GM12878 (cell line): ENCODE data around the gene RANBP17. TPM values are rescaled to one million over a fixed set of nuclear protein-coding genes. Genes with fewer than 3 reads are reported as not detected.

Experiments used
- ATAC-seq: fragments of 200-7000 bp; cut with Tn5 transposase; 3 replicates; pipeline ENCODE4 v1.9.1; 2020; ENCODE audit warnings: mild to moderate bottlenecking, moderate library complexity
- BruUV-seq: library from RNA; stranded (reverse); fragments of 400-500 nt; replicated peaks from 2 replicates; lab custom pipeline; 2021; lab: Mats Ljungman, UMichigan
- CTCF ChIA-PET: fragments of 300-600 bp; sonication (Branson Sonifier 250); formaldehyde crosslinking; extraction: SDS; loops from one replicate; lab custom pipeline; 2021; ENCODE audit warnings: inconsistent platforms; lab: Yijun Ruan, JAX
- POLR2A ChIA-PET: fragments of 350-600 bp; formaldehyde crosslinking; extraction: SDS; loops from one replicate; lab custom pipeline; 2021; ENCODE audit warnings: inconsistent platforms; lab: Charles Lee
- RAD21 ChIA-PET: fragments of 300-600 bp; sonication (Branson Sonifier 250); formaldehyde crosslinking; loops from one replicate; lab custom pipeline; 2023; ENCODE audit warnings: antibody characterized with exemption; ENCODE audit not compliant: unreplicated experiment; lab: Charles Lee
- SMC1A ChIA-PET: fragments of 300-600 bp; sonication (Branson Sonifier 250); formaldehyde crosslinking; loops from one replicate; lab custom pipeline; 2023; ENCODE audit not compliant: unreplicated experiment, uncharacterized antibody; lab: Charles Lee
- DNase-seq: peaks from one replicate; pipeline ENCODE4 v3.0.0-alpha.2; 2011; ENCODE audit warnings: low read depth, low spot score
- FAIRE-seq: peaks from 3 replicates; lab custom pipeline; 2011; peaks lifted over from hg19 to GRCh38; lab: Jason Lieb, UNC
- H2AFZ ChIP-seq: 2 replicates; pipeline ENCODE4 v1.6.0; 2011; ENCODE audit warnings: low read depth, low read length, control low read depth; ENCODE audit not compliant: control insufficient read depth
- H3K27ac ChIP-seq: 2 replicates; pipeline ENCODE4 v1.5.1; 2011; ENCODE audit warnings: control low read depth; ENCODE audit not compliant: control insufficient read depth, insufficient read depth
- H3K27me3 ChIP-seq, 2 experiments: replicated peaks in 1 of 2; 2 replicates each; pipeline versions ENCODE4 v1.6.0 to v1.6.1; 2011; ENCODE audit warnings: low read length in 1 of 2; ENCODE audit not compliant: control insufficient read depth in 2 of 2, insufficient read depth in 2 of 2
- H3K36me3 ChIP-seq, 2 experiments: 2 replicates each; pipeline ENCODE4 v1.5.1; 2011; ENCODE audit warnings: low read length in 1 of 2; ENCODE audit not compliant: control insufficient read depth in 2 of 2, insufficient read depth in 2 of 2
- H3K4me1 ChIP-seq: 2 replicates; pipeline ENCODE4 v1.6.1; 2011; ENCODE audit warnings: mild to moderate bottlenecking, low read length, moderate library complexity, mixed read lengths; ENCODE audit not compliant: control insufficient read depth, insufficient read depth
- H3K4me2 ChIP-seq: 2 replicates; pipeline ENCODE4 v1.6.0; 2011; ENCODE audit warnings: control low read depth; ENCODE audit not compliant: control insufficient read depth, insufficient read depth
- H3K4me3 ChIP-seq: fragments of 200-600 bp; sonication (generic); 2 replicates; pipeline ENCODE4 v1.5.1; 2016
- H3K79me2 ChIP-seq: 2 replicates; pipeline ENCODE4 v1.6.0; 2011; ENCODE audit warnings: low read length; ENCODE audit not compliant: control insufficient read depth, insufficient read depth
- H3K9ac ChIP-seq: 2 replicates; pipeline ENCODE4 v1.8.0; 2011; ENCODE audit warnings: low read length, control low read depth, mixed read lengths; ENCODE audit not compliant: control insufficient read depth, insufficient read depth
- H3K9me3 ChIP-seq: replicated peaks from 3 replicates; pipeline ENCODE4 v1.5.1; 2011; ENCODE audit warnings: mild to moderate bottlenecking, low read length; ENCODE audit not compliant: control insufficient read depth, insufficient read depth
- H4K20me1 ChIP-seq: 2 replicates; pipeline ENCODE4 v1.6.0; 2011; ENCODE audit not compliant: control insufficient read depth, insufficient read depth
- FOXK2 ChIP-seq: fragments of 450-650 bp; IDR thresholded peaks from 2 replicates; pipeline ENCODE4 v1.6.1; 2017; ENCODE audit warnings: mild to moderate bottlenecking, moderate library complexity
- GATAD2B ChIP-seq: fragments of 450-650 bp; conservative IDR thresholded peaks from 2 replicates; pipeline ENCODE4 v1.6.1; 2017; ENCODE audit warnings: low read depth, mild to moderate bottlenecking, moderate library complexity
- HCFC1 ChIP-seq: fragments of 150-350 bp; IDR thresholded peaks from 2 replicates; pipeline ENCODE4 v1.6.1; 2014; ENCODE audit warnings: low read length
- KAT2A ChIP-seq: conservative IDR thresholded peaks from 2 replicates; pipeline ENCODE4 v1.6.1; 2011; ENCODE audit warnings: low read depth, low read length; ENCODE audit not compliant: control insufficient read depth
- MTA2 ChIP-seq: fragments of 450-650 bp; IDR thresholded peaks from 2 replicates; pipeline ENCODE4 v1.6.1; 2016; ENCODE audit warnings: low read depth, mild to moderate bottlenecking, moderate library complexity
- NFIC ChIP-seq: IDR thresholded peaks from 2 replicates; pipeline ENCODE4 v1.6.1; 2012; ENCODE audit warnings: low read depth, mild to moderate bottlenecking, inconsistent platforms, low read length, moderate library complexity
- NR2C2 ChIP-seq: IDR thresholded peaks from 2 replicates; pipeline ENCODE4 v1.6.1; 2011; ENCODE audit warnings: borderline replicate concordance, low read depth; ENCODE audit not compliant: control insufficient read depth, insufficient read length
- POU2F2 ChIP-seq: IDR thresholded peaks from 3 replicates; pipeline ENCODE4 v1.6.1; 2011; ENCODE audit warnings: low read depth, mild to moderate bottlenecking, low read length, borderline replicate concordance
- RAD21 ChIP-seq: IDR thresholded peaks from 2 replicates; pipeline ENCODE4 v1.6.1; 2011; ENCODE audit warnings: mild to moderate bottlenecking, low read depth, low read length, moderate library complexity; ENCODE audit not compliant: insufficient read depth
- RUNX3 ChIP-seq: IDR thresholded peaks from 2 replicates; pipeline ENCODE4 v1.6.1; 2012; ENCODE audit warnings: low read length, inconsistent platforms
- SMAD1 ChIP-seq: fragments of 450-650 bp; IDR thresholded peaks from 2 replicates; pipeline ENCODE4 v1.6.1; 2018; ENCODE audit warnings: mild to moderate bottlenecking, low read depth; ENCODE audit not compliant: partially characterized antibody
- TARDBP ChIP-seq: IDR thresholded peaks from 2 replicates; pipeline ENCODE4 v1.6.1; 2016; ENCODE audit warnings: borderline replicate concordance
- ZNF207 ChIP-seq: fragments of 450-650 bp; IDR thresholded peaks from 2 replicates; pipeline ENCODE4 v1.6.1; 2014; ENCODE audit warnings: antibody characterized with exemption, mild to moderate bottlenecking, borderline replicate concordance
- ZNF622 ChIP-seq: fragments of 450-650 bp; IDR thresholded peaks from 2 replicates; pipeline ENCODE4 v1.6.1; 2017; ENCODE audit warnings: mild to moderate bottlenecking, inconsistent platforms
- WGBS: methylation state at CpG from one replicate; pipeline ENCODE4 v1.1.6; 2016; ENCODE audit warnings: low lambda C conversion rate; ENCODE audit not compliant: insufficient replicate concordance, insufficient coverage; ENCODE audit errors: missing lambda C conversion rate; 5-methylcytosine and 5-hydroxymethylcytosine counted together
- in situ Hi-C: fragments of 300-500 bp; cut with MboI; formaldehyde crosslinking; loops from 9 replicates; pipeline ENCODE4 v1.14.3; 2018; ENCODE audit warnings: mixed read lengths
- intact Hi-C: fragments of 100-400 bp; cut with micrococcal nuclease; formaldehyde crosslinking; loops from one replicate; pipeline ENCODE4 v1.14.2; 2022; ENCODE audit not compliant: unreplicated experiment
- polyA plus RNA-seq, 11 experiments: library from polyadenylated mRNA; depleted of rRNA in 4 of 11; unstranded in 6 of 11; stranded (reverse) in 5 of 11; fragments of >200 nt; fragmentation: Nextera tagmentation in 4 of 11; fragmentation: Illumina TruSeq in 1 of 11; extraction: Ambion mirVana in 4 of 11; extraction: Trizol in 1 of 11; gene quantifications; 1 replicate in 1 of 11; 2 replicates in 10 of 11; pipeline versions ENCODE4 v1.2.1 to v1.2.3, GENCODE V29; 2011 to 2016; ENCODE audit warnings: inconsistent platforms in 2 of 11, missing spikeins in 2 of 11, low read depth in 1 of 11
- total RNA-seq, 4 experiments: library from RNA; depleted of rRNA in 3 of 4; stranded (reverse); fragments of >200 nt in 3 of 4; fragmentation: Illumina TruSeq in 1 of 4; extraction: Trizol in 1 of 4; gene quantifications; 2 replicates each; pipeline versions ENCODE4 v1.2.1 to v1.2.3, GENCODE V29; 2013 to 2021
- TF ChIP-seq, protein P1 (sequence below): IDR thresholded peaks from 2 replicates; pipeline ENCODE4 v1.6.1; 2011; ENCODE audit warnings: low read depth, mild to moderate bottlenecking, low read length, moderate library complexity, borderline replicate concordance; ENCODE audit errors: extremely low read depth
- TF ChIP-seq, protein P2 (sequence below): fragments of 450-650 bp; IDR thresholded peaks from 2 replicates; pipeline ENCODE4 v1.6.1; 2017; ENCODE audit warnings: mild to moderate bottlenecking, moderate library complexity
- TF ChIP-seq, protein P3 (sequence below): fragments of 150-350 bp; IDR thresholded peaks from 2 replicates; pipeline ENCODE4 v1.6.1; 2014; ENCODE audit warnings: mild to moderate bottlenecking, low read depth, low read length
- TF ChIP-seq, protein P4 (sequence below): fragments of 450-650 bp; IDR thresholded peaks from 2 replicates; pipeline ENCODE4 v1.6.1; 2017; ENCODE audit warnings: mild to moderate bottlenecking, low read depth, inconsistent platforms; ENCODE audit not compliant: poor library complexity, severe bottlenecking

Gene RANBP17
- total and polyA plus RNA-seq, 10 of the 15 experiments (the other 5 are each of a cell fraction or from before 2014, with no cell fraction given) = 0.10 TPM; not detected in 9

DNA sequence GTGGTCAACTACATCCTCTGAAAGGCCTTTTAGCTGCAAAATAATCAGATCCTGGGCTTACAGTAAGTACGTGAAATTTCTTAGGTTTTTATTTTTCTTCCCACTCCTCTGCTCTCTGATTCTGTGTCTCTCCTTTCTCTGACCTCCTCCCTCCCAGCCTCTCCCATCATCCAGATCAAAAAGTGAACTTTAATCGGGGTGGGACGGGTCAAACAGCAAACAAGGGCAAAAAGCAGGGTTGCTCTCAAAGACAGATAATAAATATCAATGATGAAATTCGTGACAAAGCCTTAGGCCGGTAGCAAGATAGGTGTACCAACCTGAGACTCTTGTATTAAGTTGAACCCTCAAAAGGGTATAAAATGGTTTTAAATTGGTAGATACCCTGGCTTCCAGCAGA is 76.1 kb downstream of the RANBP17 start:
- Histone ChIP-seq H4K20me1 (no peaks in the 10 kb centered on the region), H3K9ac (no peak overlapping the region)
- in situ Hi-C loops = no loop called here

More for the DNA sequence above, 76.1 kb downstream of the RANBP17 start:
- Histone ChIP-seq H2AFZ (no peak overlapping the region), H3K27ac (no peak overlapping the region), H3K4me1 (no peaks in the 10 kb centered on the region), H3K4me2 (no peak overlapping the region), H3K79me2 (no peaks in the 10 kb centered on the region), H3K4me3 (no peak overlapping the region), H3K9me3 (no peaks in the 10 kb centered on the region), H3K27me3 (no peaks in the 10 kb centered on the region; a peak in 1 of 4 replicates), H3K36me3 (no peaks in the 10 kb centered on the region)
- ChIA-PET RAD21 (no interaction called here), POLR2A (no interaction called here), CTCF (no interaction called here), SMC1A (no interaction called here)
- no peak for ATAC-seq
- intact Hi-C loops = no loop called here
- WGBS = 7% methylated on average over 5 of the region's 5 CpGs
- TF ChIP-seq, protein P1, sequence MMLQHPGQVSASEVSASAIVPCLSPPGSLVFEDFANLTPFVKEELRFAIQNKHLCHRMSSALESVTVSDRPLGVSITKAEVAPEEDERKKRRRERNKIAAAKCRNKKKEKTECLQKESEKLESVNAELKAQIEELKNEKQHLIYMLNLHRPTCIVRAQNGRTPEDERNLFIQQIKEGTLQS = no peak
- TF ChIP-seq SMAD1 = no peak
- no peak for TF ChIP-seq MTA2
- no peak for TF ChIP-seq RAD21
- TF ChIP-seq TARDBP = no peak
- no peak for TF ChIP-seq POU2F2
- TF ChIP-seq ZNF622 = no peak
- no peak for TF ChIP-seq NR2C2
- no peak for TF ChIP-seq KAT2A
- TF ChIP-seq NFIC = no peak
- TF ChIP-seq HCFC1 = no peak
- TF ChIP-seq RUNX3 = no peak
- no peak for TF ChIP-seq FOXK2
- TF ChIP-seq, protein P2, sequence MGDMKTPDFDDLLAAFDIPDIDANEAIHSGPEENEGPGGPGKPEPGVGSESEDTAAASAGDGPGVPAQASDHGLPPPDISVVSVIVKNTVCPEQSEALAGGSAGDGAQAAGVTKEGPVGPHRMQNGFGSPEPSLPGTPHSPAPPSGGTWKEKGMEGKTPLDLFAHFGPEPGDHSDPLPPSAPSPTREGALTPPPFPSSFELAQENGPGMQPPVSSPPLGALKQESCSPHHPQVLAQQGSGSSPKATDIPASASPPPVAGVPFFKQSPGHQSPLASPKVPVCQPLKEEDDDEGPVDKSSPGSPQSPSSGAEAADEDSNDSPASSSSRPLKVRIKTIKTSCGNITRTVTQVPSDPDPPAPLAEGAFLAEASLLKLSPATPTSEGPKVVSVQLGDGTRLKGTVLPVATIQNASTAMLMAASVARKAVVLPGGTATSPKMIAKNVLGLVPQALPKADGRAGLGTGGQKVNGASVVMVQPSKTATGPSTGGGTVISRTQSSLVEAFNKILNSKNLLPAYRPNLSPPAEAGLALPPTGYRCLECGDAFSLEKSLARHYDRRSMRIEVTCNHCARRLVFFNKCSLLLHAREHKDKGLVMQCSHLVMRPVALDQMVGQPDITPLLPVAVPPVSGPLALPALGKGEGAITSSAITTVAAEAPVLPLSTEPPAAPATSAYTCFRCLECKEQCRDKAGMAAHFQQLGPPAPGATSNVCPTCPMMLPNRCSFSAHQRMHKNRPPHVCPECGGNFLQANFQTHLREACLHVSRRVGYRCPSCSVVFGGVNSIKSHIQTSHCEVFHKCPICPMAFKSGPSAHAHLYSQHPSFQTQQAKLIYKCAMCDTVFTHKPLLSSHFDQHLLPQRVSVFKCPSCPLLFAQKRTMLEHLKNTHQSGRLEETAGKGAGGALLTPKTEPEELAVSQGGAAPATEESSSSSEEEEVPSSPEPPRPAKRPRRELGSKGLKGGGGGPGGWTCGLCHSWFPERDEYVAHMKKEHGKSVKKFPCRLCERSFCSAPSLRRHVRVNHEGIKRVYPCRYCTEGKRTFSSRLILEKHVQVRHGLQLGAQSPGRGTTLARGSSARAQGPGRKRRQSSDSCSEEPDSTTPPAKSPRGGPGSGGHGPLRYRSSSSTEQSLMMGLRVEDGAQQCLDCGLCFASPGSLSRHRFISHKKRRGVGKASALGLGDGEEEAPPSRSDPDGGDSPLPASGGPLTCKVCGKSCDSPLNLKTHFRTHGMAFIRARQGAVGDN = no peak
- TF ChIP-seq ZNF207 = no peak
- no peak for TF ChIP-seq GATAD2B
- TF ChIP-seq, protein P3, sequence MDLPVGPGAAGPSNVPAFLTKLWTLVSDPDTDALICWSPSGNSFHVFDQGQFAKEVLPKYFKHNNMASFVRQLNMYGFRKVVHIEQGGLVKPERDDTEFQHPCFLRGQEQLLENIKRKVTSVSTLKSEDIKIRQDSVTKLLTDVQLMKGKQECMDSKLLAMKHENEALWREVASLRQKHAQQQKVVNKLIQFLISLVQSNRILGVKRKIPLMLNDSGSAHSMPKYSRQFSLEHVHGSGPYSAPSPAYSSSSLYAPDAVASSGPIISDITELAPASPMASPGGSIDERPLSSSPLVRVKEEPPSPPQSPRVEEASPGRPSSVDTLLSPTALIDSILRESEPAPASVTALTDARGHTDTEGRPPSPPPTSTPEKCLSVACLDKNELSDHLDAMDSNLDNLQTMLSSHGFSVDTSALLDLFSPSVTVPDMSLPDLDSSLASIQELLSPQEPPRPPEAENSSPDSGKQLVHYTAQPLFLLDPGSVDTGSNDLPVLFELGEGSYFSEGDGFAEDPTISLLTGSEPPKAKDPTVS = no peak
- TF ChIP-seq, protein P4, sequence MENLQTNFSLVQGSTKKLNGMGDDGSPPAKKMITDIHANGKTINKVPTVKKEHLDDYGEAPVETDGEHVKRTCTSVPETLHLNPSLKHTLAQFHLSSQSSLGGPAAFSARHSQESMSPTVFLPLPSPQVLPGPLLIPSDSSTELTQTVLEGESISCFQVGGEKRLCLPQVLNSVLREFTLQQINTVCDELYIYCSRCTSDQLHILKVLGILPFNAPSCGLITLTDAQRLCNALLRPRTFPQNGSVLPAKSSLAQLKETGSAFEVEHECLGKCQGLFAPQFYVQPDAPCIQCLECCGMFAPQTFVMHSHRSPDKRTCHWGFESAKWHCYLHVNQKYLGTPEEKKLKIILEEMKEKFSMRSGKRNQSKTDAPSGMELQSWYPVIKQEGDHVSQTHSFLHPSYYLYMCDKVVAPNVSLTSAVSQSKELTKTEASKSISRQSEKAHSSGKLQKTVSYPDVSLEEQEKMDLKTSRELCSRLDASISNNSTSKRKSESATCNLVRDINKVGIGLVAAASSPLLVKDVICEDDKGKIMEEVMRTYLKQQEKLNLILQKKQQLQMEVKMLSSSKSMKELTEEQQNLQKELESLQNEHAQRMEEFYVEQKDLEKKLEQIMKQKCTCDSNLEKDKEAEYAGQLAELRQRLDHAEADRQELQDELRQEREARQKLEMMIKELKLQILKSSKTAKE = no peak
- no TSS peak for BruUV-seq
- DNase-seq = no peak
- no peak for FAIRE-seq
